A549 treated with GW870086 at 1 μM for 4 hours (cell line): Measurements from ENCODE around the gene OR13F1. TPM values are rescaled to one million over a fixed set of nuclear protein-coding genes. Genes with fewer than 3 reads are reported as not detected.

ENCODE experiments used
- total RNA-seq: library from RNA; stranded (reverse); fragments of 200-300 nt; extraction: Qiagen RNA extraction; gene quantifications from 5 replicates; pipeline ENCODE4 v1.2.3, GENCODE V29; 2022; ENCODE audit warnings: low read depth

Gene OR13F1
- not detected in 5 replicates for total RNA-seq

GRCh38 chr9:104503963-104504362 lies at the start of gene OR13F1:
TSS of gene OR13F1 (plus strand) at chr9:104504263. CDS start at chr9:104504263, 0 bp downstream.

GRCh38 chr9:104527109-104527508 lies 23.0 kb downstream of the OR13F1 start, which contains the start of gene OR13C4:
TSS of gene OR13C4 (minus strand) at chr9:104527209. CDS start at chr9:104527209, 0 bp downstream.

DNA sequence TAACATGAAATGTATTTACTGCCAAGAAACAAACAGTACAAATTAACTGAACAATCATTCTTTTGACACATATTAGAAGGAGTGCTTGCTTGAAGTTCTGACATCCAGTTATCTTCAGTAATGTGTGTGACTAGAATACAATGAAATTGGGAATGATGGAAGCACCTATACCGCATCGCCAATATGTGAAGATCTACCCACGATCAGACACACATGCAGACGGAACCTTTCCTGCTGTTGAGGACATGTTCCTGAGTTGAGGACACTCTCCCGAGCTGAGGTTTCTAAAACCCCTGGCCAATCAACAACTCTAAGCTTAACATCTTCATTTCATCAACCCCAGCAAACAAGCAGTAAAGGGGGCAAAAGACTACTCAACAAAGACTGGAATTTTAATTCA lies 32.7 kb downstream of the OR13F1 start, which contains the start of gene OR13C3:
Gene OR13C3 (minus strand): TSS at position 101 of the 400 bp plus-strand sequence. CDS start 133 bp downstream, outside the sequence.

Other genes with a start within 250 kb of the OR13F1 start
- gene OR13C4, start 22.9 kb downstream of the OR13F1 start, total RNA-seq, result not detected in 5 replicates
- gene OR13C3, start 32.6 kb downstream of the OR13F1 start, total RNA-seq, result not detected in 5 replicates
- not detected in 5 replicates for gene OR13C8, start 64.9 kb downstream of the OR13F1 start, total RNA-seq
- gene OR13C5, start 95.2 kb downstream of the OR13F1 start, total RNA-seq, result not detected in 5 replicates
- gene OR13C2, start 101.4 kb downstream of the OR13F1 start, total RNA-seq, result not detected in 5 replicates
- gene OR13C9, start 113.9 kb downstream of the OR13F1 start, total RNA-seq, result not detected in 5 replicates
- not detected in 5 replicates for gene OR13D1, start 190.3 kb downstream of the OR13F1 start, total RNA-seq
- 10.2 to 15.7 TPM (median 13.9 TPM) in 5 replicates for gene NIPSNAP3A, start 243.4 kb downstream of the OR13F1 start, total RNA-seq